GM21576 (cell line): ENCODE results near the gene GPR137.

Experiments used
- ATAC-seq: cut with Tn5 transposase; IDR thresholded peaks from one replicate; pipeline ENCODE4 v1.9.1; 2021; ENCODE audit warnings: mild to moderate bottlenecking, moderate library complexity; ENCODE audit not compliant: unreplicated experiment

Gene GPR137

GRCh38 chr11:64337538-64338249, 52.0 kb downstream of the GPR137 start:
- ATAC-seq, result no peak

DNA sequence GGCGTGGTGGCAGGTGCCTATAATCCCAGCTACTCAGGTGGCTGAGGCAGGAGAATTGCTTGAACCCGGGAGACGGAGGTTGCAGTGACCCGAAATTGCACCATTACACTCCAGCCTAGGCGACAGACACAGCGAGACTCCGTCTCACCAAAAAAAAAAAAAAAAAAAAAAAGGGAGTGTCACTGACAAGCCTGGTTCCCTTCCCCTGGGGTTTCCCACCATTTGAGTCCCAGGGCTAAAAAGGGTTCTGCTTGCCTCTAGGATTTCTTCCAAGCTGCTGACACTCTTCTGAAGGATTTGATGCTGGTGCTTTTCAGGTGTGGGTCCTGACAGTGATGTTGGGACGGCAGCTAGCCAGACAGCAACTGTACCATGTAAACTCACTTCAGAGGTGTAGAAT, 53.1 kb downstream of the GPR137 start:
- no peak for ATAC-seq
